Measurements from ENCODE around the gene SEPTIN10. TPM values are rescaled to one million over a fixed set of nuclear protein-coding genes. Genes with fewer than 3 reads are reported as not detected.
A peak's percentile ranks its signal among the peaks of the same experiment; 100 is the strongest.

Gene SEPTIN10
- total and polyA plus RNA-seq, 9 of the 15 experiments (the other 6 are each of a cell fraction or from before 2014, with no cell fraction given): 0.40 TPM; not detected in 8

- Histone ChIP-seq H3K9me3 (replicated peaks; ENCODE audit: control insufficient read depth, insufficient read depth, low read depth, low read length) (no peaks in the 10 kb centered on the region), H3K79me2 (ENCODE audit: control insufficient read depth, insufficient read depth, low read length) (no peaks in the 10 kb centered on the region), H3K4me2 (ENCODE audit: insufficient read depth, low read length) (no peak overlapping the region), H3K27ac (ENCODE audit: extremely low read depth, low read depth, low read length) (no peak overlapping the region), H2AFZ (ENCODE audit: low read depth, low read length) (no peak overlapping the region), H3K9me1 (ENCODE audit: control insufficient read depth, insufficient read depth, low read length) (no peaks in the 10 kb centered on the region), H3K4me1 (replicated peaks in 1 of 2; ENCODE audit: control insufficient read depth in 2 of 2, insufficient read depth in 2 of 2, low read length in 2 of 2) (no peaks in the 10 kb centered on the region), H3K27me3 (ENCODE audit: control insufficient read depth in 2 of 2, insufficient read depth in 2 of 2, low read length in 2 of 2) (no peaks in the 10 kb centered on the region; a peak in 1 of 5 replicates), H3K9ac (ENCODE audit: insufficient read depth in 1 of 2, low read depth in 2 of 2, low read length in 2 of 2) (no peak overlapping the region), H3K4me3 (no peak overlapping the region), H3K36me3 (ENCODE audit: control insufficient read depth, insufficient read depth, low read length) (no peaks in the 10 kb centered on the region), H4K20me1 (replicated peaks; ENCODE audit: control insufficient read depth, insufficient read depth, low read length) (no peaks in the 10 kb centered on the region)
- CTCF ChIA-PET (ENCODE audit: low intra/inter-chr PET ratio): no interaction called here
- 2% methylated on average over 8 of the region's 8 CpGs for WGBS (ENCODE audit: insufficient coverage, low coverage, missing lambda C conversion rate)
- no peak for TF ChIP-seq CEBPG (CRISPR knock-in tag; IDR thresholded peaks at IDR 0.05)
- 0 out of 4 replicates have a peak, but pooled peaks of 1 of the 2 experiments have one; percentile 9 for TF ChIP-seq CEBPG (tag; conservative IDR thresholded peaks at IDR 0.05 in 1 of 2, IDR thresholded peaks at IDR 0.05 in 1 of 2)
- TF ChIP-seq ZNF444 (CRISPR knock-in tag; IDR thresholded peaks at IDR 0.05): no peak
- no peak for TF ChIP-seq GABPA (tag; conservative IDR thresholded peaks at IDR 0.05; ENCODE audit: low read depth)
- FAIRE-seq (no peak), ATAC-seq (no peak), DNase-seq (ENCODE audit: extremely low read depth in 1 of 4, low spot score in 3 of 4) (no peak)
- no TSS peak for BruUV-seq (replicated peaks)
- POLR2A ChIA-PET: interaction anchor here (0.6 to 0.7 kb wide), 2 partner anchors 16 to 48 kb away, joined by 3 read pairs; no protein-coding TSS in a partner anchor
- intact Hi-C loops (cut with micrococcal nuclease) (no loop called here), in situ Hi-C loops (cut with MboI) (no loop called here)
These were observed 4.3 kb downstream of the SEPTIN10 start for GRCh38 chr2:109609352-109610024.

- Histone ChIP-seq H3K27ac (ENCODE audit: extremely low read depth, low read depth, low read length) (no peak overlapping the region), H3K9me1 (ENCODE audit: control insufficient read depth, insufficient read depth, low read length) (no peaks in the 10 kb centered on the region), H3K9ac (ENCODE audit: insufficient read depth in 1 of 2, low read depth in 2 of 2, low read length in 2 of 2) (no peak overlapping the region), H3K4me2 (ENCODE audit: insufficient read depth, low read length) (no peak overlapping the region), H3K4me1 (replicated peaks in 1 of 2; ENCODE audit: control insufficient read depth in 2 of 2, insufficient read depth in 2 of 2, low read length in 2 of 2) (no peaks in the 10 kb centered on the region), H3K36me3 (ENCODE audit: control insufficient read depth, insufficient read depth, low read length) (no peaks in the 10 kb centered on the region), H3K27me3 (ENCODE audit: control insufficient read depth in 2 of 2, insufficient read depth in 2 of 2, low read length in 2 of 2) (no peaks in the 10 kb centered on the region; a peak in 1 of 5 replicates), H2AFZ (ENCODE audit: low read depth, low read length) (no peak overlapping the region), H3K4me3 (no peak overlapping the region), H4K20me1 (replicated peaks; ENCODE audit: control insufficient read depth, insufficient read depth, low read length) (no peaks in the 10 kb centered on the region), H3K9me3 (replicated peaks; ENCODE audit: control insufficient read depth, insufficient read depth, low read depth, low read length) (no peaks in the 10 kb centered on the region), H3K79me2 (ENCODE audit: control insufficient read depth, insufficient read depth, low read length) (no peaks in the 10 kb centered on the region)
- ATAC-seq (no peak), FAIRE-seq (no peak), DNase-seq (ENCODE audit: extremely low read depth in 1 of 4, low spot score in 3 of 4) (no peak)
- 0% methylated on average over 2 of the region's 2 CpGs for WGBS (ENCODE audit: insufficient coverage, low coverage, missing lambda C conversion rate)
- in situ Hi-C loops (cut with MboI): no loop called here
- no TSS peak for BruUV-seq (replicated peaks)
- CTCF ChIA-PET (ENCODE audit: low intra/inter-chr PET ratio): no interaction called here
- POLR2A ChIA-PET: no interaction called here
- intact Hi-C loops (cut with micrococcal nuclease): no loop called here
- no peak for TF ChIP-seq ZNF584 (CRISPR knock-in tag; IDR thresholded peaks at IDR 0.05; ENCODE audit: low read depth)
- no peak for TF ChIP-seq KDM5B (IDR thresholded peaks at IDR 0.05; ENCODE audit: insufficient replicate concordance, low read depth, low read length)
- TF ChIP-seq ZHX1 (conservative IDR thresholded peaks at IDR 0.05; ENCODE audit: low read length): no peak
- no peak for TF ChIP-seq SUPT5H (IDR thresholded peaks at IDR 0.05)
- no peak for TF ChIP-seq ZNF766 (CRISPR knock-in tag; conservative IDR thresholded peaks at IDR 0.05)
- no peak for TF ChIP-seq MYNN (IDR thresholded peaks at IDR 0.05)
- no peak for TF ChIP-seq MYNN (CRISPR knock-in tag; IDR thresholded peaks at IDR 0.05)
- no peak for TF ChIP-seq SRSF3 (IDR thresholded peaks at IDR 0.05; ENCODE audit: insufficient read depth, low read length)
- TF ChIP-seq ZNF23 (CRISPR knock-in tag; IDR thresholded peaks at IDR 0.05): no peak
- no peak for TF ChIP-seq CBFA2T3 (IDR thresholded peaks at IDR 0.05)
- TF ChIP-seq BACH1 (tag; IDR thresholded peaks at IDR 0.05): no peak
These were observed 6.0 kb downstream of the SEPTIN10 start for GRCh38 chr2:109607766-109608165.

Measured in K562 (cell line).